HCT116 (cell line): ENCODE measurements around the gene TTLL11. TPM values are rescaled to one million over a fixed set of nuclear protein-coding genes. Genes with fewer than 3 reads are reported as not detected.

Experiments used
- ATAC-seq: fragments of 200-7000 bp; cut with Tn5 transposase; 2 replicates; pipeline ENCODE4 v1.9.1; 2020; ENCODE audit warnings: mild to moderate bottlenecking, moderate library complexity
- BruUV-seq: library from RNA; stranded (reverse); fragments of 400-500 nt; replicated peaks from 2 replicates; lab custom pipeline; 2021; lab: Mats Ljungman, UMichigan
- CTCF ChIA-PET: fragments of 300-600 bp; sonication (Branson Sonifier 250); formaldehyde crosslinking; loops from one replicate; lab custom pipeline; 2021; ENCODE audit warnings: antibody characterized with exemption; lab: Charles Lee
- POLR2A ChIA-PET: fragments of 300-600, 350-600 bp; sonication (Branson Sonifier 250); formaldehyde crosslinking; loops from one replicate; lab custom pipeline; 2021; ENCODE audit warnings: antibody characterized with exemption; lab: Charles Lee
- RAD21 ChIA-PET, 2 experiments: fragments of 300-600 bp; sonication (Branson Sonifier 250); formaldehyde crosslinking; loops; one replicate each; lab custom pipeline; 2023; ENCODE audit warnings: low total read pairs in 2 of 2; ENCODE audit not compliant: uncharacterized antibody in 2 of 2, unreplicated experiment in 2 of 2, low non-redundant PET in 1 of 2; lab: Charles Lee
- DNase-seq: peaks from one replicate; pipeline ENCODE4 v3.0.0-alpha.2; 2010; ENCODE audit warnings: low read depth, low spot score
- H2AFZ ChIP-seq: fragments of 200-600 bp; shearing (Covaris generic), sonication (generic); 2 replicates; pipeline ENCODE4 v1.6.1; 2017; ENCODE audit warnings: low read depth, mixed run types, mixed read lengths, antibody characterized with exemption, low read length; ENCODE audit not compliant: poor library complexity, severe bottlenecking
- H3K27ac ChIP-seq: 2 replicates; pipeline ENCODE4 v1.5.1; 2012; ENCODE audit warnings: low read depth, low read length
- H3K27me3 ChIP-seq: fragments of 200-600 bp; sonication (generic); 2 replicates; pipeline ENCODE4 v1.6.1; 2016; ENCODE audit warnings: mixed run types, low read length, mixed read lengths; ENCODE audit not compliant: insufficient read depth
- H3K36me3 ChIP-seq, 2 experiments: fragments of 200-500 bp in 1 of 2; fragments of 200-600 bp in 1 of 2; sonication (Bioruptor generic) in 1 of 2; sonication (generic) in 1 of 2; 2 replicates each; pipeline versions ENCODE4 v1.5.1 to v1.6.1; 2014 to 2016; ENCODE audit warnings: low read length in 2 of 2, inconsistent platforms in 1 of 2, mixed read lengths in 1 of 2, mixed run types in 1 of 2; ENCODE audit not compliant: insufficient read depth in 2 of 2, control insufficient read depth in 1 of 2
- H3K4me1 ChIP-seq, 2 experiments: fragments of 200-600 bp in 1 of 2; sonication (generic) in 1 of 2; 2 replicates each; pipeline versions ENCODE4 v1.5.1 to v1.6.1; 2012 to 2017; ENCODE audit warnings: low read length in 2 of 2, inconsistent platforms in 1 of 2, mild to moderate bottlenecking in 1 of 2, mixed read lengths in 1 of 2, mixed run types in 1 of 2, moderate library complexity in 1 of 2; ENCODE audit not compliant: insufficient read depth in 2 of 2, control insufficient read depth in 1 of 2
- H3K4me2 ChIP-seq: fragments of 200-600 bp; sonication (generic); 2 replicates; pipeline ENCODE4 v1.6.1; 2017; ENCODE audit warnings: mixed run types, low read length, mixed read lengths
- H3K4me3 ChIP-seq, 2 experiments: fragments of 200-600 bp in 1 of 2; sonication (generic) in 1 of 2; replicated peaks in 1 of 2; 2 replicates each; pipeline ENCODE4 v1.5.1; 2011 to 2016; ENCODE audit warnings: low read length in 2 of 2, control low read depth in 1 of 2, low read depth in 1 of 2, mild to moderate bottlenecking in 1 of 2, mixed read lengths in 1 of 2, mixed run types in 1 of 2
- H3K79me2 ChIP-seq: fragments of 200-600 bp; sonication (generic); 2 replicates; pipeline ENCODE4 v1.6.1; 2017; ENCODE audit warnings: mild to moderate bottlenecking, mixed run types, low read length, moderate library complexity, mixed read lengths; ENCODE audit not compliant: insufficient read depth
- H3K9ac ChIP-seq: fragments of 200-600 bp; sonication (generic); 2 replicates; pipeline ENCODE4 v1.6.1; 2016; ENCODE audit warnings: low read length, mixed read lengths
- H3K9me2 ChIP-seq: fragments of 200-600 bp; sonication (generic), shearing (Covaris generic); 2 replicates; pipeline ENCODE4 v1.6.1; 2017; ENCODE audit warnings: mixed run types, mild to moderate bottlenecking, moderate library complexity; ENCODE audit not compliant: insufficient read depth
- H3K9me3 ChIP-seq, 2 experiments: fragments of 200-500 bp in 1 of 2; fragments of 200-600 bp in 1 of 2; sonication (Bioruptor generic) in 1 of 2; sonication (generic) in 1 of 2; 2 replicates each; pipeline ENCODE4 v1.6.1; 2014 to 2017; ENCODE audit warnings: low read length in 2 of 2, mixed read lengths in 2 of 2, inconsistent platforms in 1 of 2, low read depth in 1 of 2, mild to moderate bottlenecking in 1 of 2, mixed run types in 1 of 2, moderate library complexity in 1 of 2; ENCODE audit not compliant: control insufficient read depth in 1 of 2, insufficient read depth in 1 of 2
- H4K20me1 ChIP-seq: fragments of 200-600 bp; sonication (generic), shearing (Covaris generic); 2 replicates; pipeline ENCODE4 v1.6.1; 2017; ENCODE audit warnings: mixed run types, mild to moderate bottlenecking, moderate library complexity; ENCODE audit not compliant: insufficient read depth
- CEBPB ChIP-seq: IDR thresholded peaks from 2 replicates; pipeline ENCODE4 v1.6.1; 2012; ENCODE audit warnings: low read depth
- EGR1 ChIP-seq: IDR thresholded peaks from 2 replicates; pipeline ENCODE4 v1.6.1; 2012; ENCODE audit warnings: low read depth
- EZH2 ChIP-seq: fragments of 200-600 bp; sonication (generic); IDR thresholded peaks from 2 replicates; pipeline ENCODE4 v1.6.1; 2017; ENCODE audit warnings: antibody characterized with exemption, mixed run types
- FOSL1 ChIP-seq: IDR thresholded peaks from 2 replicates; pipeline ENCODE4 v1.6.1; 2012; ENCODE audit warnings: low read depth
- MAX ChIP-seq: IDR thresholded peaks from 2 replicates; pipeline ENCODE4 v1.6.1; 2012
- RAD21 ChIP-seq: IDR thresholded peaks from 2 replicates; pipeline ENCODE4 v1.6.1; 2012; ENCODE audit warnings: low read depth, mild to moderate bottlenecking
- REST ChIP-seq: IDR thresholded peaks from 2 replicates; pipeline ENCODE4 v1.6.1; 2012; ENCODE audit warnings: low read depth
- ZFX ChIP-seq: fragments of 450-650 bp; IDR thresholded peaks from 2 replicates; pipeline ENCODE4 v1.6.1; 2017
- intact Hi-C: fragments of 100-400 bp; cut with micrococcal nuclease; formaldehyde crosslinking; loops from 2 replicates; pipeline ENCODE4 v1.10.0; 2022
- total RNA-seq: library from RNA; stranded (reverse); gene quantifications from one replicate; pipeline ENCODE4 v1.2.1, GENCODE V29; 2021; ENCODE audit not compliant: unreplicated experiment
- TF ChIP-seq, protein P1 (sequence below), 3 experiments: fragments of 200-600 bp in 1 of 3; sonication (generic) in 1 of 3; IDR thresholded peaks in 2 of 3; conservative IDR thresholded peaks in 1 of 3; 2 replicates each; pipeline ENCODE4 v1.5.1; 2012 to 2017; ENCODE audit warnings: low read depth in 2 of 3, low read length in 2 of 3, antibody characterized with exemption in 1 of 3, borderline replicate concordance in 1 of 3, control low read depth in 1 of 3, mild to moderate bottlenecking in 1 of 3, mixed read lengths in 1 of 3, mixed run types in 1 of 3, moderate library complexity in 1 of 3; ENCODE audit not compliant: insufficient read depth in 1 of 3

Gene TTLL11
- total RNA-seq, 1 experiment from 2014 or later = 2.2 TPM

- no peaks in the 10 kb centered on the region for H3K9me2 ChIP-seq
- H3K27me3 ChIP-seq = peaks cover 4% of the 10 kb centered on the region; the same call in 1 of the 2 replicates
- DNase-seq (no peak), ATAC-seq (no peak)
- no peaks in the 10 kb centered on the region for H3K9me3 ChIP-seq
- no peaks in the 10 kb centered on the region for H4K20me1 ChIP-seq
- peaks cover 0 to 10% of the 10 kb centered on the region in 2 experiments; a peak in 2 of 4 replicates for H3K4me1 ChIP-seq
- H3K36me3 ChIP-seq = no peaks in the 10 kb centered on the region
- no peak overlapping the region for H3K4me3 ChIP-seq
- intact Hi-C loops = no loop called here
- TF ChIP-seq EGR1 (no peak), REST (no peak), FOSL1 (no peak), CEBPB (no peak), MAX (no peak), ZFX (no peak), RAD21 (no peak), EZH2 (no peak)
- TF ChIP-seq, protein P1, sequence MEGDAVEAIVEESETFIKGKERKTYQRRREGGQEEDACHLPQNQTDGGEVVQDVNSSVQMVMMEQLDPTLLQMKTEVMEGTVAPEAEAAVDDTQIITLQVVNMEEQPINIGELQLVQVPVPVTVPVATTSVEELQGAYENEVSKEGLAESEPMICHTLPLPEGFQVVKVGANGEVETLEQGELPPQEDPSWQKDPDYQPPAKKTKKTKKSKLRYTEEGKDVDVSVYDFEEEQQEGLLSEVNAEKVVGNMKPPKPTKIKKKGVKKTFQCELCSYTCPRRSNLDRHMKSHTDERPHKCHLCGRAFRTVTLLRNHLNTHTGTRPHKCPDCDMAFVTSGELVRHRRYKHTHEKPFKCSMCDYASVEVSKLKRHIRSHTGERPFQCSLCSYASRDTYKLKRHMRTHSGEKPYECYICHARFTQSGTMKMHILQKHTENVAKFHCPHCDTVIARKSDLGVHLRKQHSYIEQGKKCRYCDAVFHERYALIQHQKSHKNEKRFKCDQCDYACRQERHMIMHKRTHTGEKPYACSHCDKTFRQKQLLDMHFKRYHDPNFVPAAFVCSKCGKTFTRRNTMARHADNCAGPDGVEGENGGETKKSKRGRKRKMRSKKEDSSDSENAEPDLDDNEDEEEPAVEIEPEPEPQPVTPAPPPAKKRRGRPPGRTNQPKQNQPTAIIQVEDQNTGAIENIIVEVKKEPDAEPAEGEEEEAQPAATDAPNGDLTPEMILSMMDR (IDR thresholded peaks at IDR 0.05 in 2 of 3, conservative IDR thresholded peaks at IDR 0.05 in 1 of 3; ENCODE audit: borderline replicate concordance in 1 of 3, insufficient read depth in 1 of 3, low read depth in 2 of 3, low read length in 2 of 3) = no peak
- BruUV-seq = no TSS peak
- H3K27ac ChIP-seq = no peak overlapping the region
- POLR2A ChIA-PET = no interaction called here
- RAD21 ChIA-PET = no interaction called here
- H2AFZ ChIP-seq = no peak overlapping the region
- CTCF ChIA-PET = no interaction called here
- no peak overlapping the region for H3K9ac ChIP-seq
- no peak overlapping the region for H3K4me2 ChIP-seq
- no peaks in the 10 kb centered on the region for H3K79me2 ChIP-seq
Measured at GRCh38 chr9:121883281-121884056, 209.6 kb downstream of the TTLL11 start.
